ENCODE results near the gene MCFD2.

DNA sequence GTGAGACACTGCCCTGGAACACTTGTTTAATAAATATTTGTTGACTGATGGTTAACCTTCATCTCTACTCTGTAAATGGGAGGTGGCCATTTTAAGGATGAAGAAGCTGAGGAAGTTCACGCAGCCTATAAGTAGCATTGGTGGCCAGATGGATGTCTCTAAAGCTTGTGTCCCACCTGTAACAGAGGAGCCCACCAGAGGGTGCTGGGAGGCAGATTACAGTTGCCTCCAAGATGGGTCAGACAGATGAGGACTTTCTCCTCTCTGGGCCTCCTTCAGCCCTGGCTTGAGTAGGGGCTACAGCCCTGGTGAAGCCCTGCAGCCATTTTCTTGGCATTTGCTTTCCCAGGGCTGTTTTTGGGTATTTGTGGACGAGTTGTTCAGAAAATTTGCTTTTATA is 45.0 kb upstream of the MCFD2 start:
- TF ChIP-seq POLR2AphosphoS5 (IDR thresholded peaks at IDR 0.05; ENCODE audit: borderline replicate concordance, low read depth, low read length) (no peak), EZH2 (IDR thresholded peaks at IDR 0.05) (no peak), FOXP2 (optimal IDR thresholded peaks at IDR 0.05; ENCODE audit: control extremely low read depth, extremely low read length, insufficient read depth) (no peak)
